GM12892 (cell line): ENCODE results near the gene NKD1.

Experiments used
- DNase-seq: peaks from one replicate; pipeline ENCODE4 v3.0.0; 2011; ENCODE audit not compliant: insufficient read length
- FAIRE-seq: peaks from 2 replicates; lab custom pipeline; 2011; peaks lifted over from hg19 to GRCh38; lab: Jason Lieb, UNC
- POLR2A ChIP-seq: IDR thresholded peaks from 2 replicates; pipeline ENCODE4 v1.6.1; 2011; ENCODE audit warnings: low read depth, low read length, control low read depth
- POLR2AphosphoS5 ChIP-seq: IDR thresholded peaks from 2 replicates; pipeline ENCODE4 v1.6.1; 2011; ENCODE audit warnings: low read depth, low read length, control low read depth
- TAF1 ChIP-seq: IDR thresholded peaks from 2 replicates; pipeline ENCODE4 v1.6.1; 2011; ENCODE audit warnings: low read depth, mild to moderate bottlenecking, control low read depth, low read length, borderline replicate concordance

NKD1 gene

GRCh38 chr16:50523710-50524109, 24.5 kb upstream of the NKD1 start:
- DNase-seq: no peak
- FAIRE-seq: no peak
- no peak for TF ChIP-seq POLR2A
- TF ChIP-seq TAF1: no peak
- TF ChIP-seq POLR2AphosphoS5: no peak

GRCh38 chr16:50525262-50525661, 22.9 kb upstream of the NKD1 start:
- FAIRE-seq (no peak), DNase-seq (no peak)
- TF ChIP-seq POLR2A (no peak), TAF1 (no peak), POLR2AphosphoS5 (no peak)

- no peak for DNase-seq
- no peak for FAIRE-seq
- TF ChIP-seq POLR2AphosphoS5 (no peak), TAF1 (no peak), POLR2A (no peak)
Measured at GRCh38 chr16:50525716-50526115, 22.5 kb upstream of the NKD1 start.

GRCh38 chr16:50526249-50526648, 21.9 kb upstream of the NKD1 start:
- FAIRE-seq (no peak), DNase-seq (no peak)
- TF ChIP-seq POLR2AphosphoS5: no peak
- no peak for TF ChIP-seq POLR2A
- no peak for TF ChIP-seq TAF1

GRCh38 chr16:50526796-50527195, 21.4 kb upstream of the NKD1 start:
- TF ChIP-seq POLR2A (no peak), TAF1 (no peak), POLR2AphosphoS5 (no peak)
- DNase-seq: no peak
- FAIRE-seq: no peak

GRCh38 chr16:50528820-50529219, 19.4 kb upstream of the NKD1 start:
- no peak for TF ChIP-seq TAF1
- no peak for TF ChIP-seq POLR2A
- no peak for TF ChIP-seq POLR2AphosphoS5
- DNase-seq (no peak), FAIRE-seq (no peak)

GRCh38 chr16:50529334-50529733, 18.9 kb upstream of the NKD1 start:
- FAIRE-seq (no peak), DNase-seq (no peak)
- TF ChIP-seq POLR2A (no peak), TAF1 (no peak), POLR2AphosphoS5 (no peak)

GRCh38 chr16:50530277-50531236, 17.6 kb upstream of the NKD1 start:
- no peak for FAIRE-seq
- no peak for DNase-seq
- TF ChIP-seq POLR2A (no peak), POLR2AphosphoS5 (no peak), TAF1 (no peak)

- no peak for FAIRE-seq
- TF ChIP-seq POLR2A (no peak), TAF1 (no peak), POLR2AphosphoS5 (no peak)
- DNase-seq: no peak
Measured at GRCh38 chr16:50531359-50531758, 16.8 kb upstream of the NKD1 start.

GRCh38 chr16:50531901-50532300, 16.3 kb upstream of the NKD1 start:
- TF ChIP-seq TAF1 (no peak), POLR2AphosphoS5 (no peak), POLR2A (no peak)
- FAIRE-seq: no peak

GRCh38 chr16:50532576-50532975, 15.6 kb upstream of the NKD1 start:
- TF ChIP-seq POLR2A: no peak
- no peak for TF ChIP-seq POLR2AphosphoS5
- TF ChIP-seq TAF1: no peak
- no peak for FAIRE-seq
- no peak for DNase-seq

More at GRCh38 chr16:50531901-50532300, 16.3 kb upstream of the NKD1 start:
- no peak for DNase-seq

- FAIRE-seq: no peak
- TF ChIP-seq POLR2AphosphoS5: no peak
- TF ChIP-seq TAF1: no peak
- TF ChIP-seq POLR2A: no peak
- no peak for DNase-seq
Measured at GRCh38 chr16:50533317-50533716, 14.9 kb upstream of the NKD1 start.
